Measurements from ENCODE around the gene ENPEP. TPM values are rescaled to one million over a fixed set of nuclear protein-coding genes. Genes with fewer than 3 reads are reported as not detected.
"Not testable (repeated sequence)": the region's sequence is repeated elsewhere in the genome, so short reads cannot be mapped to it uniquely, and the experiment has no call there.

The ENPEP gene
- total RNA-seq, 1 donor from 2014 or later, result not detected

DNA sequence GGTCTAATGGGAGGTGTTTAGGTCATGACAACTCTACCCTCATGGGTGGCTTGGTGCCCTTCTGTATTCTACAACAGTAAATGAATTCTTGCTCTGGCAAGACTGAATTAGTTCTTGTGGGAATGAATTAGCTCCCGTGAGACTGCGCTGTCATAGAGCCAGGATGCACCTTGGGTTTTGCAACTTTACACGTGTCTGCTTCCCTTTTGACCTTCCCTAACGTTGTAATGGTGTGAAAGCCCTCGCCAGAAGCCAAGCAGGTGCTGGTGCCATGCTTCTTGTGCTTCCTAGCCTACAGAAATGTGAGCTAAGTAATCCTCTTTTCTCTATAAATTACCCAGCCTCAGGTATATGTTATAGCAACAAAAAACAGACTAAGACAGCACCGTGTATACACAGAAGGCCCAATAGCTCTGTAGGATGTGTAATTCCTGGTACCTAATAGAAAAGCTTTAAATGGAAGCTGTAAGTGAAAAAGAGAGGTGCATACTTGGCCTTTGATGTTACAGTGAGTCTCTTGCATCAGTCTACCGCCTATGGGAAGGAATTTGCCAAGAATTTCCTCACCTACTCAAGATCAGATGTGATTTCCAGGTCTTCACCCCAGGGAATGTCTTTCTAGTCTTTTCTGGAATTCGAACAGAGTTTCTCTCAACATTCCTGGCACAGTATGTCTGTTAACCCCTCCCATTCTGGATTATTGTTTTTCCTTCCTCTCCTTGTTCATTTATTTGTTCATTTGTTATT lies 3.2 kb upstream of the ENPEP start:
- intact Hi-C loops (cut with micrococcal nuclease), result no loop called here

DNA sequence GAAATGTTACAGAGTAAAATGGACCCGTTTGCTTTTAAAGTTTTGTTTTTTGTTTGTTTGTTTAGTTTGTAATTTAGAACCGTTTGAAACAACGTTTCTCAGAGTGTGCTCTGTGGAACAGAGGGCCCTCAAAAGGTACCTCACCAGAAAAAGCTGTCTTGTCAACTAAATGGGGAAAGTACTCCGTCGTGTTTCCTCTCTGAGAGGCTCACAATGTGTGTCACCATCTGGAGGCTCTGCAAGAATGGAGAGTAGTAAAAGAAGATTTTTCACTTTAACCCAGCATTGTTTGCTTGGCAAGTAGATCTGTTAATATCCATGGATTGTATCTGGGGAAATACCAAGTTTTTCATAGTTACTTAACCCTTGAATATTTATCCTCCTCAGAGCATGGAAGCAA lies 1.5 kb upstream of the ENPEP start:
- H3K9me3 Mint-ChIP-seq, result peaks cover 2% of the 10 kb centered on the region
- intact Hi-C loops (cut with micrococcal nuclease), result no loop called here
- peaks cover 5% of the 10 kb centered on the region for H3K27me3 Mint-ChIP-seq
- no peak overlapping the region for H3K4me3 Mint-ChIP-seq
- H3K36me3 Mint-ChIP-seq (ENCODE audit: low read depth), result no peaks in the 10 kb centered on the region
- no peak overlapping the region for H3K27ac Mint-ChIP-seq
- no peaks in the 10 kb centered on the region for H3K4me1 Mint-ChIP-seq
- DNase-seq, result no peak

More for the DNA sequence above, 3.2 kb upstream of the ENPEP start:
- no peak overlapping the region for H3K4me3 Mint-ChIP-seq
- H3K9me3 Mint-ChIP-seq, result peaks cover 10% of the 10 kb centered on the region
- no peaks in the 10 kb centered on the region for H3K36me3 Mint-ChIP-seq (ENCODE audit: low read depth)
- DNase-seq, result no peak
- no peaks in the 10 kb centered on the region for H3K4me1 Mint-ChIP-seq
- H3K27me3 Mint-ChIP-seq, result peaks cover 8% of the 10 kb centered on the region
- H3K27ac Mint-ChIP-seq, result no peak overlapping the region

DNA sequence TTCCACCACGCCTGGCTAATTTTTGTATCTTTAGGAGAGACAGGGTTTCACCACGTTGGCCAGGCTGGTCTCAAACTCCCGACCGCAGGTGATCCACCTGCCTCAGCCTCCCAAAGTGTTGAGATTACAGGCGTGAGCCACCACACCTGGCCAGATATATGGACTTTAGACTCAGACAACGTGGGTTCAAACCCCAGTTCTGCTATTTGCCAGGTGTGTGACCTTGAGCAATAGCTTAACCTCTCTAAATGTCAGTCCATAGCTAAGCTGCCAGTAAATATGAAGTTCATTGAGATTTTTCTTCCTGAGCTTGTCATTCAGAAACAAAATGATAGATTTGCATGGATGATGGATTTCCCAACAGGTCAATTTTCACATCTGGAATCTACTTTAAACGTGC lies 875 bp upstream of the ENPEP start:
- H3K4me1 Mint-ChIP-seq, result not testable (repeated sequence)

DNA sequence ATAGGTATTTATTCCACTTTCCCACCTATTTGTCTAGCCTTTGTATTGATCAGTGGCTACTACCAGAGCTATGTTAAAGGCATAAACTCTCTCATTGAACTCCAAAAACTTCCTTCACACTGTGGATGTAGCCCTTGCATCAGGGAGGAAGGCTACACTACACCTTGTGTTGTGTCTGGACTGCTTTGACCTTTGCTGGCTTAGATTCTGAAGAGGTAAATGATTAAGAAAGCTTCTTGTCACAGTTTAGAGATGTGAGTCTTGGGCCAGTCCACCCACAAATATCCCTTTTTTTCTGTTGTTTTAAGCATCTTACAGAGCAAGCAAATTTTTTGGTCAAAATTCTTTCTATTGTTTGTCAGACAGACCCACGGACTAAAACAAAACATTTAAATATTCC lies 1.9 kb downstream of the ENPEP start:
- Mint-ChIP-seq H3K27ac (no peak overlapping the region), H3K4me1 (no peaks in the 10 kb centered on the region), H3K36me3 (ENCODE audit: low read depth) (no peaks in the 10 kb centered on the region), H3K9me3 (no peaks in the 10 kb centered on the region), H3K4me3 (no peak overlapping the region), H3K27me3 (peaks cover 4% of the 10 kb centered on the region)
- intact Hi-C loops (cut with micrococcal nuclease), result no loop called here
- no peak for DNase-seq

More for the DNA sequence above, 875 bp upstream of the ENPEP start:
- H3K27me3 Mint-ChIP-seq; intact Hi-C loops (cut with micrococcal nuclease); DNase-seq; H3K27ac Mint-ChIP-seq; H3K9me3 Mint-ChIP-seq; H3K36me3 Mint-ChIP-seq (ENCODE audit: low read depth); H3K4me3 Mint-ChIP-seq: not testable (repeated sequence)

GRCh38 chr4:110480031-110480549 lies 4.1 kb downstream of the ENPEP start:
- Mint-ChIP-seq H3K4me1 (no peaks in the 10 kb centered on the region), H3K36me3 (ENCODE audit: low read depth) (no peaks in the 10 kb centered on the region), H3K27ac (no peak overlapping the region), H3K27me3 (peaks cover 8% of the 10 kb centered on the region), H3K4me3 (no peak overlapping the region), H3K9me3 (no peaks in the 10 kb centered on the region)
- intact Hi-C loops (cut with micrococcal nuclease), result no loop called here
- DNase-seq, result no peak

DNA sequence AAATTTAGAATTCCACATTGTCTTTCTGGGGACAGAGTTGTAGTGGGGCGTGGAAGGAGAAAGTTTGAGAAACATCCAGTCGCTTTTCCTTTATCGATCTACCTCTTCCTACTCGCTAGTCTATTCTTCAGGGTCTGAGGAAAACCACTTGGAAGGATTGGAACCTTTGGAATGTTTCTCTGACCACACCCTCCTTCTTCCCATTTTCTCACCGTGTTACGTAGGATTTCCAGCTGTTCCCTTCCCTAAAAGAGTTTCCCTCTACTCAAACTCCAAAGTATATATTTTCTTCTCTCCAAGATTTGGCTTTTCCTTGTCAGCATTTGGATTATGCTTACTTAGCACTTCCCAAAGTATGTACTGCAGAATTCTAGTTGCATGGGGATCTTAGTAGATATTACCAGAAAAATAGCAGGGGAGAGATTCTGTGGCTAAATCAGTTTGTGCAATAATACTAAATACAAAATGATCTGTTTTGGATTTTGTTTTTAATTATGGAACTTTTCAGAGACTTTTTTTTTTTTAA lies 4.9 kb downstream of the ENPEP start:
- peaks cover 12% of the 10 kb centered on the region for H3K27me3 Mint-ChIP-seq
- no peaks in the 10 kb centered on the region for H3K36me3 Mint-ChIP-seq (ENCODE audit: low read depth)
- no peak overlapping the region for H3K4me3 Mint-ChIP-seq
- H3K4me1 Mint-ChIP-seq, result no peaks in the 10 kb centered on the region
- intact Hi-C loops (cut with micrococcal nuclease), result no loop called here
- DNase-seq, result no peak
- H3K9me3 Mint-ChIP-seq, result no peaks in the 10 kb centered on the region
- no peak overlapping the region for H3K27ac Mint-ChIP-seq

- Mint-ChIP-seq H3K27ac (no peak overlapping the region), H3K4me1 (no peaks in the 10 kb centered on the region), H3K27me3 (peaks cover 24% of the 10 kb centered on the region), H3K4me3 (no peak overlapping the region), H3K9me3 (no peaks in the 10 kb centered on the region), H3K36me3 (ENCODE audit: low read depth) (no peaks in the 10 kb centered on the region)
- no peak for DNase-seq
- intact Hi-C loops (cut with micrococcal nuclease), result no loop called here
These were observed 7.6 kb downstream of the ENPEP start for GRCh38 chr4:110483516-110483915.

DNA sequence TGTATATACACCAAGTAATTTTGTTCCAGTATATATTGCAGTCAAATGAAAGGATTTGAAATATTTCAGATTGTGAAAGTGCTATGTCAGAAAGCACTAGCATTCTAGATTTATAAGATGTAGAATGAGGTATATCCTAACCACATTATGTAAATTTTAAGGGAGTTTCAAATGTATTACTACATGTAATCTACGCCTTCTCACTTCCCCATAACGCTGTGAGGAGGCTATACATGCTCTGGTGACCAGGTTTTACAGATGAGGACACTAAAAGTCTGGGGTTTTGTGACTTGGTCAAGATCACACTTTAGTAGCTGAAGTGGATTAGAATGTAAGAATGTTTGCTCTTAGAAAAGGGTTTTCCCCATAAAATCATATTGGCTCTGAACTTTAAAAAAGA lies 8.1 kb downstream of the ENPEP start:
- no peak overlapping the region for H3K27ac Mint-ChIP-seq

GRCh38 chr4:110484767-110485166 lies 8.8 kb downstream of the ENPEP start:
- H3K9me3 Mint-ChIP-seq, result no peaks in the 10 kb centered on the region
- no peak for DNase-seq
- no peaks in the 10 kb centered on the region for H3K4me1 Mint-ChIP-seq

More for the DNA sequence above, 8.1 kb downstream of the ENPEP start:
- no peak overlapping the region for H3K4me3 Mint-ChIP-seq
- peaks cover 24% of the 10 kb centered on the region for H3K27me3 Mint-ChIP-seq
- H3K36me3 Mint-ChIP-seq (ENCODE audit: low read depth), result no peaks in the 10 kb centered on the region
- no peaks in the 10 kb centered on the region for H3K4me1 Mint-ChIP-seq
- DNase-seq, result no peak
- no peaks in the 10 kb centered on the region for H3K9me3 Mint-ChIP-seq
- intact Hi-C loops (cut with micrococcal nuclease), result no loop called here

GRCh38 chr4:110485452-110485851 lies 9.5 kb downstream of the ENPEP start:
- Mint-ChIP-seq H3K4me1 (no peaks in the 10 kb centered on the region), H3K36me3 (ENCODE audit: low read depth) (no peaks in the 10 kb centered on the region), H3K27ac (no peak overlapping the region), H3K9me3 (no peaks in the 10 kb centered on the region), H3K4me3 (no peak overlapping the region), H3K27me3 (peaks cover 28% of the 10 kb centered on the region)
- DNase-seq, result no peak
- intact Hi-C loops (cut with micrococcal nuclease), result no loop called here

More at GRCh38 chr4:110484767-110485166, 8.8 kb downstream of the ENPEP start:
- intact Hi-C loops (cut with micrococcal nuclease), result no loop called here
- H3K27ac Mint-ChIP-seq, result no peak overlapping the region
- no peaks in the 10 kb centered on the region for H3K36me3 Mint-ChIP-seq (ENCODE audit: low read depth)
- H3K27me3 Mint-ChIP-seq, result peaks cover 24% of the 10 kb centered on the region
- H3K4me3 Mint-ChIP-seq, result no peak overlapping the region

- H3K27me3 Mint-ChIP-seq, result peaks cover 28% of the 10 kb centered on the region
- H3K9me3 Mint-ChIP-seq, result no peaks in the 10 kb centered on the region
- DNase-seq, result no peak
- no peaks in the 10 kb centered on the region for H3K4me1 Mint-ChIP-seq
- no peaks in the 10 kb centered on the region for H3K36me3 Mint-ChIP-seq (ENCODE audit: low read depth)
- no peak overlapping the region for H3K4me3 Mint-ChIP-seq
- intact Hi-C loops (cut with micrococcal nuclease), result no loop called here
- H3K27ac Mint-ChIP-seq, result no peak overlapping the region
These were observed 10.3 kb downstream of the ENPEP start for GRCh38 chr4:110486256-110486655.

DNA sequence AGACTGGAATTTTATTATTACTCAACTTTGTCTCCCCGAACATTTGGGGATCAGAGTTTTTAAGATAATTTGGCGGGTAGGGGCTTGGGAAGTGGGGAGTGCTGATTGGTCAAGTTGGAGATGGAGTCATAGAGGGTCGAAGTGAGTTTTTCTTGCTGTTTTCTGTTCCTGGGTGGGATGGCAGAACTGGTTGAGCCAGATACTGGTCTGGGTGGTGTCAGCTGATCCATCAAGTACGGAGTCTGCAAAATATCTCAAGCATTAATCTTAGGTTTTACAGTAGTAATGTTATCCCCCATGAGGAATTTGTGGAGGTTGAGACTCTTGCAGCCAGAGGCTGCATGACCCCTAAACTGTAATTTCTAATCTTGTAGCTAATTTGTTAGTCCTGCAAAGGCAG lies 10.9 kb downstream of the ENPEP start:
- H3K4me1 Mint-ChIP-seq; H3K4me3 Mint-ChIP-seq; DNase-seq; H3K27ac Mint-ChIP-seq; intact Hi-C loops (cut with micrococcal nuclease); H3K9me3 Mint-ChIP-seq; H3K36me3 Mint-ChIP-seq (ENCODE audit: low read depth): not testable (repeated sequence)
- peaks cover 28% of the 10 kb centered on the region for H3K27me3 Mint-ChIP-seq

DNA sequence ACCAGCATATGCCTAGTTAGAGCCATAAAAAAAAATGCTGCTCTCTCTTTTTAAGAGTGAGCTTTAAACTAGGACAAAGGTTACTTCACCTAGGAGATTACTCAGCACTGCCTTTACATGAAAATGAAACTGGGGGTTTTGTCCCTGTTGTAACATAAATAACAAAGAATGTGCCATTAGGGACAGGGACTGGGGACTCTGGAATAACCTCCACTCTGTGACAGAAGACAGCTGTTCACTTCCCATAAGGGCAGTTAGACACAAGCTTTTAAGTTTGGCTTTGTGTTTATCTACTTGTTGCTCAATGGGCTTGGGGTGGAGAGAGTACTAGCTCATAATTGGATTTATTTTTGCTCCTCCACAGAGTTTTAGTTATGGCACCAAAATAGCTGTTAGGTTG lies 11.9 kb downstream of the ENPEP start:
- DNase-seq, result no peak
- Mint-ChIP-seq H3K4me3 (no peak overlapping the region), H3K36me3 (ENCODE audit: low read depth) (no peaks in the 10 kb centered on the region), H3K9me3 (no peaks in the 10 kb centered on the region), H3K4me1 (no peaks in the 10 kb centered on the region), H3K27ac (no peak overlapping the region), H3K27me3 (peaks cover 24% of the 10 kb centered on the region)
- intact Hi-C loops (cut with micrococcal nuclease), result no loop called here

- no peak overlapping the region for H3K4me3 Mint-ChIP-seq
- peaks cover 27% of the 10 kb centered on the region for H3K27me3 Mint-ChIP-seq
- H3K36me3 Mint-ChIP-seq (ENCODE audit: low read depth), result no peaks in the 10 kb centered on the region
- no peak overlapping the region for H3K27ac Mint-ChIP-seq
- intact Hi-C loops (cut with micrococcal nuclease), result no loop called here
- DNase-seq, result no peak
- no peaks in the 10 kb centered on the region for H3K4me1 Mint-ChIP-seq
- H3K9me3 Mint-ChIP-seq, result no peaks in the 10 kb centered on the region
These were observed 14.1 kb downstream of the ENPEP start for GRCh38 chr4:110489901-110490508.
